Adrenal gland (tissue), 12 donors: Measurements from ENCODE around the gene PIGQ. TPM values are rescaled to one million over a fixed set of nuclear protein-coding genes. Genes with fewer than 3 reads are reported as not detected.
A peak's percentile ranks its signal among the peaks of the same experiment; 100 is the strongest.

Source experiments
- DNase-seq, 7 donors: peaks; one replicate each; pipeline ENCODE4 v3.0.0-alpha.2; 2019 to 2020
- H3K27ac ChIP-seq, 5 donors: fragments of 200-600 bp; sonication (generic) in 4 of 5; 1 replicate in 3 of 5; 2 replicates in 2 of 5; pipeline versions ENCODE4 v1.5.1 to v1.8.0; 2016 to 2020; ENCODE audit warnings: mild to moderate bottlenecking in 1 of 5
- H3K27me3 ChIP-seq: fragments of 200-600 bp; 2 replicates; pipeline ENCODE4 v1.8.0; 2021
- H3K36me3 ChIP-seq, 2 donors: fragments of 200-600 bp; replicated peaks in 1 of 2; 1 replicate in 1 of 2; 2 replicates in 1 of 2; pipeline versions ENCODE4 v1.5.1 to v1.8.0; 2018 to 2022
- H3K4me1 ChIP-seq, 2 donors: fragments of 200-600 bp; replicated peaks in 1 of 2; 1 replicate in 1 of 2; 2 replicates in 1 of 2; pipeline versions ENCODE4 v1.5.1 to v1.8.0; 2018 to 2021
- H3K4me3 ChIP-seq, 4 donors: fragments of 200-600 bp; sonication (generic) in 3 of 4; one replicate each; pipeline ENCODE4 v1.5.1; 2016 to 2018
- H3K9me3 ChIP-seq, 3 donors: fragments of 200-600 bp; sonication (generic) in 1 of 3; replicated peaks in 1 of 3; 1 replicate in 2 of 3; 2 replicates in 1 of 3; pipeline versions ENCODE4 v1.5.1 to v1.8.0; 2016 to 2021
- POLR2A ChIP-seq, 2 donors: fragments of 450-650 bp; IDR thresholded peaks; one replicate each; pipeline ENCODE4 v1.6.1; 2017; ENCODE audit warnings: antibody characterized with exemption in 2 of 2, mild to moderate bottlenecking in 2 of 2, moderate library complexity in 1 of 2
- WGBS, 4 donors: extraction: QIAGEN DNeasy Blood & Tissue Kit in 2 of 4; methylation state at CpG; one replicate each; pipeline versions ENCODE4 v1.1.5 to v1.1.7; 2013 to 2017; 5-methylcytosine and 5-hydroxymethylcytosine counted together
- intact Hi-C, 2 donors: fragments of 100-400 bp; cut with DNase I; formaldehyde crosslinking; loops; one replicate each; pipeline versions ENCODE4 v1.14.1 to v1.15.0; 2022 to 2023
- polyA plus RNA-seq, 3 donors: library from polyadenylated mRNA; stranded (reverse); fragments of 200-250 nt in 2 of 3; fragments of 350-450 nt in 1 of 3; fragmentation: Illumina TruSeq in 1 of 3; extraction: RNeasy Lipid Tissue Mini Kit (QIAGEN cat#74804) in 1 of 3; gene quantifications; one replicate each; pipeline ENCODE4 v1.2.3, GENCODE V29; 2013 to 2014
- total RNA-seq, 9 donors: library from RNA; depleted of rRNA in 4 of 9; stranded (reverse); fragments of >200 nt in 4 of 9; fragments of 120-200 nt in 1 of 9; fragmentation: NEBNext Ultra II Directional in 1 of 9; extraction: Animal tissue kit (Norgen Biotek cat#: 25700) in 1 of 9; gene quantifications; one replicate each; pipeline versions ENCODE4 v1.1.0 to v1.2.4, GENCODE V29; 2013 to 2023
- TF ChIP-seq, protein P1 (sequence below), 6 experiments: fragments of 450-650 bp in 4 of 6; fragments of 200-600 bp in 2 of 6; sonication (generic) in 1 of 6; IDR thresholded peaks; 1 replicate in 5 of 6; 2 replicates in 1 of 6; pipeline versions ENCODE4 v1.5.1 to v1.8.0; 2016 to 2021; ENCODE audit warnings: antibody characterized with exemption in 6 of 6, mild to moderate bottlenecking in 2 of 6, moderate library complexity in 1 of 6
- donor health status: healthy with polysubstance abuse.
- donor health status: Bipolar disorder and iron deficiency.
- donor health status: DM: yes; HTN: yes; CAD: no.
- donor health status: DM: no; HTN: no; CAD: no.
- donor health status: DM: no; HTN: no; CAD: no.
- donor health status: DM: yes; HTN: yes; CAD: no.

Gene PIGQ
- total and polyA plus RNA-seq, 12 donors, result 12.7 to 317 (median 81.0) TPM

DNA sequence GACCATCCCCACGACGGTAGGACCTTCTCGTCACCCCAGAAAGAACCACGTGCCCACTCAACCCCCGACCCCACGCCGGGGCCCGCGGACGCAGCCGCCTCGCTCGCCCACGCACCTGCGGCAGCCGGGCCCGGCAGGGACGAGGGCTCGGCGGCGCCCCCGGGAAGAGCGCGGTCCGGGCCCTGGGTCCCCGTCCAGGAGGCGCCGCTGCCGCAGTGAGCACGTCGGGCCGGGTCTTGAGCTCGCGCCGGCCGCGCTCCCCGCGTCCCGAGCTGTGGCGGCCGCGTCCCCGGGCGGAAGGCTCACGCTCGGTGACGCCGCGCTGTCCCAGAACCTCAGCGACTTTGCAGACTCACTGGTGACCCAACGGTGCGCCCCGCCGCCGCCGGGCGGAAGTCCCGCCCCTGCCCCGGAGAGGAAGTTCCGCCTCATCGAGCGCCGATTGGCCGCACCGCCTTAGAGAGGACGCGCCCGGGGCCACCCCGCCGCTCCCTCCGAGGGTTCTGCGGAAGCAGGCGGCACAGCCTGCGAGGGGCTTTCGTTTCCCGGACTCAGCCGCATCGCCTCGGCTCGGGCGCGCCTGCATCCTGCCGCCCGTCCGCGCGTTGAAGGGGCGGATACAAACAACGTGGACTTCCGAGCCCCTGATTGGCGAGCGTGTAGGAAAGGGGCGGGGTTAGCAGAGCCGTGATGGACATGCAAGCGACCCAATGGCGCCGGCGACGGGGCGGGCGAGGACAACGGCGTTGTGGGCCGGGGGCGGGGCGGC, 19.3 kb downstream of the PIGQ start:
- Histone ChIP-seq H3K4me3 (peak overlapping the region; percentile 66 to 89 (median 82)), H3K27me3 (no peaks in the 10 kb centered on the region), H3K36me3 (no peaks in the 10 kb centered on the region), H3K4me1 (peaks cover 24 to 37% of the 10 kb centered on the region in 2 donors), H3K9me3 (no peaks in the 10 kb centered on the region), H3K27ac (peak overlapping the region; percentile 96 to 100 (median 98))
- intact Hi-C loops, result no loop called here
- peak; percentile 97 to 99 (median 98) for DNase-seq
- TF ChIP-seq POLR2A (IDR thresholded peaks at IDR 0.05), result peak; percentile 95 to 98
- TF ChIP-seq, protein P1, sequence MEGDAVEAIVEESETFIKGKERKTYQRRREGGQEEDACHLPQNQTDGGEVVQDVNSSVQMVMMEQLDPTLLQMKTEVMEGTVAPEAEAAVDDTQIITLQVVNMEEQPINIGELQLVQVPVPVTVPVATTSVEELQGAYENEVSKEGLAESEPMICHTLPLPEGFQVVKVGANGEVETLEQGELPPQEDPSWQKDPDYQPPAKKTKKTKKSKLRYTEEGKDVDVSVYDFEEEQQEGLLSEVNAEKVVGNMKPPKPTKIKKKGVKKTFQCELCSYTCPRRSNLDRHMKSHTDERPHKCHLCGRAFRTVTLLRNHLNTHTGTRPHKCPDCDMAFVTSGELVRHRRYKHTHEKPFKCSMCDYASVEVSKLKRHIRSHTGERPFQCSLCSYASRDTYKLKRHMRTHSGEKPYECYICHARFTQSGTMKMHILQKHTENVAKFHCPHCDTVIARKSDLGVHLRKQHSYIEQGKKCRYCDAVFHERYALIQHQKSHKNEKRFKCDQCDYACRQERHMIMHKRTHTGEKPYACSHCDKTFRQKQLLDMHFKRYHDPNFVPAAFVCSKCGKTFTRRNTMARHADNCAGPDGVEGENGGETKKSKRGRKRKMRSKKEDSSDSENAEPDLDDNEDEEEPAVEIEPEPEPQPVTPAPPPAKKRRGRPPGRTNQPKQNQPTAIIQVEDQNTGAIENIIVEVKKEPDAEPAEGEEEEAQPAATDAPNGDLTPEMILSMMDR (IDR thresholded peaks at IDR 0.05), result no peak
- 0 to 1% (median 0%) methylated on average over 13 to 107 of the region's 107 CpGs for WGBS, 4 donors

DNA sequence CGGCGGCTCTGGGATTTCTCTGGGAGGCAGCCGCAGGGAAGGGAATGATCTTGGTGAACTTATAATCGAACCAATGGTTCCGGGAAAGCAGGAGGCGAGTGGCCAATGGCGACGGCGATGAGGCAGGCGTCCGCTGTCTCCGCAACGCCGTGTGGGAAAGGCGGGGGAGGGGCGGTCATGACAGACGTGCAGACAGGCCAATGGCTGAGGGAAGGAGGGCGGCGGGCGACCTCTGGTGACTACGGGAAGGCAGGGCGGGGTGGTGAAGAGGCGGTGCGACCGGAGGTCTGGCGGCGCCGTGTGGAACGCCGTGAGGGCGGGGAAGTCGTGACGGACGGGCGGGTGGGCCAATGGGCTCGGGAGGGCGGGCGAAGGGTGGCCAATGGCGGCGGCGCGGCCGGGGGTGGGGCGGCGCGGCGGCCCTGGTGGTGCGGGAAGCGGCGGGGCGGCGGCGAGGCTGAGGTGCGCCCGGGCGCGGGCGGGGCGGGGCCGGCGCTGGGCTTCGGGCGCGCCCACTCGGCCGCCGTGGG, 20.0 kb downstream of the PIGQ start, which contains the start of gene RAB40C:
RAB40C (plus strand) TSS at position 409 of the 530 bp plus-strand sequence. CDS start 226 bp downstream, outside the sequence.
- H3K27me3 ChIP-seq, result no peaks in the 10 kb centered on the region
- H3K36me3 ChIP-seq, result no peaks in the 10 kb centered on the region
- no peaks in the 10 kb centered on the region for H3K9me3 ChIP-seq
- 1 to 3% (median 2%) methylated on average over 18 to 67 of the region's 67 CpGs for WGBS, 4 donors
- H3K27ac ChIP-seq, result peak within 1 kb of the TSS; percentile 96 to 100 (median 98)
- H3K4me3 ChIP-seq, result peak within 1 kb of the TSS; percentile 66 to 94 (median 86)
- H3K4me1 ChIP-seq, result peaks cover 24 to 37% of the 10 kb centered on the region in 2 donors
- intact Hi-C loops, result no loop called here
- no peak for TF ChIP-seq POLR2A (IDR thresholded peaks at IDR 0.05)
- TF ChIP-seq, protein P1 (IDR thresholded peaks at IDR 0.05), result no peak
- DNase-seq, result peak; percentile 99 to 100 (median 99)

DNA sequence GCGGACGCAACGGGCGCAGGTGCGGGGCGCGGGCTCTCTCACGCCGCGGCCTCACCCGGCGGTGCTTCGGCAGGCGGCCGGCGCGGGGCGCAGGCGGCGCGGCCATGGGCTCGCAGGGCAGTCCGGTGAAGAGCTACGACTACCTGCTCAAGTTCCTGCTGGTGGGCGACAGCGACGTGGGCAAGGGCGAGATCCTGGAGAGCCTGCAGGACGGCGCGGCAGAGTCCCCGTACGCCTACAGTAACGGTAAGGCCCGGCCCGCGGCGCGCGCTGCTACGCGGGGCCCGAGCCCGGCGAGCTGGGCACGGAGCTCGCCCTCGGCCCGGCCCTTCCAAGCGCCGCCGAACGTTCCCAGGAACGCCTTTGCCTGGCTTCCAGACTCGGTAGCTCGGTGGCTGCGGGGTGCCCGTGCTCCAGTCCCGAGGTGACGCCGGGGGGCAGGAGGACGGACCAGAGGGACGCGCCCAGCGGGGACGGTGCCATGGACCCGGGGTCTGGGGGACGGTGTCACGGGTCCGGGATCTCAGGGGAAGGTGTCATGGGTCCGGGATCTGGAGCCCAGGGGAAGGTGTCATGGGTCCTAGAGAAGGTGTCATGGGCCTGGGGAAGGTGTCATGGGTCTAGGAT, 20.5 kb downstream of the PIGQ start:
- TF ChIP-seq POLR2A (IDR thresholded peaks at IDR 0.05), result peak; percentile 46 to 56
- TF ChIP-seq, protein P1 (IDR thresholded peaks at IDR 0.05), result no peak
- intact Hi-C loops, result no loop called here
- peak in 6 of 7 donors; percentile 43 to 73 (median 64) for DNase-seq

DNA sequence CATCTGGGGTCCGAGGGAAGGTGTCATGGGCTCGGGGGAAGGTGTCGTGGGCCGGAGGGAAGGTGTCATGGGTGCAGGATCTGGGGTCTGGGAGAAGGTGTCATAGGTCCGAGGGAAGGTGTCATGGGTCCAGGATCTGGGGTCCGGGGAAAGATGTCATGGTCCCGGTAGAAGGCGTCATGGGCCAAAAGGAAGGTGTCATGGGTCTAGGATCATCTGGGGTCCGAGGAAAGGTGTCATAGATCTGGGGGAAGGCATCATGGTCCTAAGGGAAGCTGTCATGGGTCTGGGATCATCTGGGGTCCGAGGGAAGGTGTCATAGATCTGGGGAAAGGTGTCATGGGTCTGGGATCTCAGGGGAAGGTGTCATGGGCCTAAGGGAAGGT, 21.0 kb downstream of the PIGQ start:
- TF ChIP-seq POLR2A (IDR thresholded peaks at IDR 0.05), result no peak
- TF ChIP-seq, protein P1 (IDR thresholded peaks at IDR 0.05), result no peak
- Histone ChIP-seq H3K27ac (peak overlapping the region in 2 of 5 donors; percentile 75 to 100), H3K4me3 (peak overlapping the region; percentile 49 to 94 (median 83)), H3K27me3 (no peaks in the 10 kb centered on the region), H3K36me3 (no peaks in the 10 kb centered on the region), H3K4me1 (peaks cover 24 to 37% of the 10 kb centered on the region in 2 donors), H3K9me3 (no peaks in the 10 kb centered on the region)
- WGBS, 4 donors, result 30 to 57% (median 47%) methylated on average over 7 to 10 of the region's 10 CpGs
- DNase-seq, result peak in 1 of 7 donors; percentile 24
- intact Hi-C loops, result no loop called here

More for the DNA sequence above, 20.5 kb downstream of the PIGQ start:
- WGBS, 4 donors, result 1 to 14% (median 1%) methylated on average over 7 to 71 of the region's 71 CpGs; no CpG with 5 or more reads in 1 of the 4 donors
- no peaks in the 10 kb centered on the region for H3K9me3 ChIP-seq
- no peaks in the 10 kb centered on the region for H3K36me3 ChIP-seq
- H3K27ac ChIP-seq, result peak overlapping the region in 4 of 5 donors; percentile 60 to 100 (median 79)
- no peaks in the 10 kb centered on the region for H3K27me3 ChIP-seq
- H3K4me3 ChIP-seq, result peak overlapping the region; percentile 49 to 94 (median 83)
- peaks cover 24 to 37% of the 10 kb centered on the region in 2 donors for H3K4me1 ChIP-seq
